Liver (tissue), 9 donors: ENCODE measurements around the gene GABRA4. TPM values are rescaled to one million over a fixed set of nuclear protein-coding genes. Genes with fewer than 3 reads are reported as not detected.

Source experiments
- DNase-seq: peaks from one replicate; pipeline ENCODE4 v3.0.0-alpha.2; 2017; ENCODE audit warnings: low spot score
- H3K27ac ChIP-seq, 2 donors: one replicate each; pipeline ENCODE4 v1.7.0; 2013; ENCODE audit warnings: inconsistent platforms in 2 of 2, low read length in 2 of 2, control low read depth in 1 of 2, low read depth in 1 of 2, mild to moderate bottlenecking in 1 of 2
- H3K27me3 ChIP-seq, 4 donors: one replicate each; pipeline versions ENCODE4 v1.6.1 to v1.7.0; 2013; ENCODE audit warnings: low read length in 3 of 4, inconsistent platforms in 1 of 4, mild to moderate bottlenecking in 1 of 4, moderate library complexity in 1 of 4; ENCODE audit not compliant: control insufficient read depth in 4 of 4, insufficient read depth in 4 of 4
- H3K36me3 ChIP-seq, 4 donors: one replicate each; pipeline versions ENCODE4 v1.6.1 to v1.7.0; 2013; ENCODE audit warnings: low read length in 3 of 4, mild to moderate bottlenecking in 3 of 4, low read depth in 1 of 4, moderate library complexity in 1 of 4; ENCODE audit not compliant: control insufficient read depth in 4 of 4, insufficient read depth in 3 of 4
- H3K4me1 ChIP-seq, 4 donors: one replicate each; pipeline versions ENCODE4 v1.6.1 to v1.7.0; 2013; ENCODE audit warnings: low read length in 3 of 4, mild to moderate bottlenecking in 3 of 4, moderate library complexity in 1 of 4; ENCODE audit not compliant: control insufficient read depth in 4 of 4, insufficient read depth in 4 of 4
- H3K4me3 ChIP-seq, 3 donors: one replicate each; pipeline versions ENCODE4 v1.6.1 to v1.7.0; 2013; ENCODE audit warnings: low read length in 3 of 3, control low read depth in 1 of 3, low read depth in 1 of 3, mild to moderate bottlenecking in 1 of 3
- H3K9ac ChIP-seq, 2 donors: one replicate each; pipeline ENCODE4 v1.7.0; 2013; ENCODE audit warnings: low read length in 2 of 2, mild to moderate bottlenecking in 2 of 2, moderate library complexity in 2 of 2, control low read depth in 1 of 2, low read depth in 1 of 2
- H3K9me3 ChIP-seq, 4 donors: one replicate each; pipeline versions ENCODE4 v1.6.1 to v1.7.0; 2013; ENCODE audit warnings: low read length in 3 of 4; ENCODE audit not compliant: control insufficient read depth in 4 of 4
- CTCF ChIP-seq: fragments of 150-350 bp; IDR thresholded peaks from 2 replicates; pipeline ENCODE4 v1.5.1; 2017; ENCODE audit warnings: improper control_type of control experiment, low read depth, low read length; ENCODE audit not compliant: missing input control
- EGR1 ChIP-seq, 2 donors: IDR thresholded peaks; 2 replicates each; pipeline ENCODE4 v1.6.1; 2016 to 2018; ENCODE audit warnings: antibody characterized with exemption in 2 of 2, low read depth in 2 of 2
- FOXA1 ChIP-seq: IDR thresholded peaks from 2 replicates; pipeline ENCODE4 v1.6.1; 2016; ENCODE audit warnings: antibody characterized with exemption
- FOXA2 ChIP-seq: IDR thresholded peaks from 2 replicates; pipeline ENCODE4 v1.6.1; 2016; ENCODE audit warnings: antibody characterized with exemption
- GABPA ChIP-seq, 2 donors: IDR thresholded peaks in 1 of 2; conservative IDR thresholded peaks in 1 of 2; 2 replicates each; pipeline ENCODE4 v1.6.1; 2016; ENCODE audit warnings: antibody characterized with exemption in 2 of 2, mild to moderate bottlenecking in 1 of 2, moderate library complexity in 1 of 2
- HNF4A ChIP-seq, 2 donors: conservative IDR thresholded peaks; 2 replicates each; pipeline ENCODE4 v1.6.1; 2016; ENCODE audit warnings: antibody characterized with exemption in 2 of 2, mild to moderate bottlenecking in 2 of 2
- JUND ChIP-seq, 2 donors: IDR thresholded peaks; 2 replicates each; pipeline ENCODE4 v1.6.1; 2016; ENCODE audit warnings: antibody characterized with exemption in 2 of 2
- RAD21 ChIP-seq, 2 donors: IDR thresholded peaks; 2 replicates each; pipeline ENCODE4 v1.6.1; 2016; ENCODE audit warnings: antibody characterized with exemption in 2 of 2, mild to moderate bottlenecking in 2 of 2
- SP1 ChIP-seq: IDR thresholded peaks from 2 replicates; pipeline ENCODE4 v1.6.1; 2018; ENCODE audit warnings: antibody characterized with exemption, mild to moderate bottlenecking
- TAF1 ChIP-seq: conservative IDR thresholded peaks from 2 replicates; pipeline ENCODE4 v1.6.1; 2016; ENCODE audit warnings: antibody characterized with exemption, mild to moderate bottlenecking
- YY1 ChIP-seq: IDR thresholded peaks from 2 replicates; pipeline ENCODE4 v1.6.1; 2016; ENCODE audit warnings: antibody characterized with exemption, mild to moderate bottlenecking
- WGBS: extraction: QIAGEN DNeasy Blood & Tissue Kit; methylation state at CpG from one replicate; pipeline ENCODE4 v1.1.7; 2013; 5-methylcytosine and 5-hydroxymethylcytosine counted together
- polyA plus RNA-seq, 2 donors: library from polyadenylated mRNA; stranded (reverse) in 1 of 2; unstranded in 1 of 2; fragments of 200-250 nt in 1 of 2; fragments of >200 nt in 1 of 2; fragmentation: Nextera tagmentation in 1 of 2; extraction: Ambion mirVana in 1 of 2; gene quantifications; one replicate each; pipeline versions ENCODE4 v1.2.1 to v1.2.3, GENCODE V29; 2013 to 2015
- total RNA-seq, 2 donors: library from RNA; depleted of rRNA; stranded (reverse); fragments of >200 nt; gene quantifications; one replicate each; pipeline ENCODE4 v1.2.3, GENCODE V29; 2014
- TF ChIP-seq, protein P1 (sequence below): IDR thresholded peaks from 2 replicates; pipeline ENCODE4 v1.6.1; 2016; ENCODE audit warnings: antibody characterized with exemption
- donor health status: healthy.
- donor health status: healthy.
- donor health status: healthy.
- donor health status: healthy.
- donor health status: healthy.

Gene GABRA4
- total and polyA plus RNA-seq, 4 donors, result under 0.01 TPM; not detected in 3

DNA sequence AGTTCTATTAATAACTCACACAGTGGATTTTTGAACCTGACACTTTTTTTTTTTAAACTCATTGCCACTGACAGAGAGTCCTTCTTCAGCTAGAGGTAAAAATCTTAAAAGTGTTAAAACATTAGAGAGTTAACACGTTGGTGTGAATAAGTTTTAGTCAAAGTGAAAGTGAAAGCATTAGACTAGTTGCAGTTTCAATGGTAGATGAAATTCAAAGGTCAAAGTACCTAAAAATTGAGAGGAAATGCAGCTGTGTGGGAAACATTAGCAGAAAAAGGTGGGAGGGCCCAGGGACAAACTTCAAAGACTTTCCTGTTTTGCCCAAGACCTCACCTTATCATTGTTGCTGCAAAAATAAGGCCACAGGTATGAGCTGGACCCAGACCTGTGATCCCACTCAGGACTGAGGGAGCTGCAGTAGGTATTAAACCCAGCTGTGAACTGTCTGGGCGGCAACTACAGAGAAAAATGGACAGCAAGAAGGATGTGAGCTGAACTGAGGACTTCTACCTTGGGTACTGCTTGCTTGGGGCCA is 17.6 kb upstream of the GABRA4 start:
- no peaks in the 10 kb centered on the region for H3K36me3 ChIP-seq
- DNase-seq, result no peak
- H3K9me3 ChIP-seq, result no peaks in the 10 kb centered on the region
- H3K27ac ChIP-seq, result peak overlapping the region in 1 of 2 donors; percentile 14
- no peak for TF ChIP-seq FOXA1
- TF ChIP-seq YY1, result peak; percentile 24
- peak; percentile 38 for TF ChIP-seq SP1
- peak; percentile 71 to 74 for TF ChIP-seq HNF4A (conservative IDR thresholded peaks at IDR 0.05)
- H3K4me3 ChIP-seq, result peak overlapping the region in 2 of 3 donors; percentile 24 to 37
- WGBS, result 52% methylated on average over 2 of the region's 2 CpGs
- H3K9ac ChIP-seq, result no peak overlapping the region
- H3K27me3 ChIP-seq, result no peaks in the 10 kb centered on the region
- H3K4me1 ChIP-seq, result peaks cover 0 to 5% (median 0%) of the 10 kb centered on the region in 4 donors

- TF ChIP-seq FOXA2, result no peak
- no peak for TF ChIP-seq FOXA1
- no peak for TF ChIP-seq TAF1
- no peak for TF ChIP-seq EGR1 (IDR thresholded peaks at IDR 0.05; ENCODE audit: low read depth in 2 of 2)
- H3K9ac ChIP-seq, result no peak overlapping the region
- peaks cover 0 to 5% (median 0%) of the 10 kb centered on the region in 4 donors for H3K4me1 ChIP-seq
- H3K27me3 ChIP-seq, result no peaks in the 10 kb centered on the region
- no peaks in the 10 kb centered on the region for H3K9me3 ChIP-seq
- H3K27ac ChIP-seq, result peak overlapping the region in 1 of 2 donors; percentile 14
- DNase-seq, result no peak
- peak overlapping the region in 2 of 3 donors; percentile 24 to 37 for H3K4me3 ChIP-seq
- no peaks in the 10 kb centered on the region for H3K36me3 ChIP-seq
Observed at GRCh38 chr4:47010347-47010911, 17.0 kb upstream of the GABRA4 start.

DNA sequence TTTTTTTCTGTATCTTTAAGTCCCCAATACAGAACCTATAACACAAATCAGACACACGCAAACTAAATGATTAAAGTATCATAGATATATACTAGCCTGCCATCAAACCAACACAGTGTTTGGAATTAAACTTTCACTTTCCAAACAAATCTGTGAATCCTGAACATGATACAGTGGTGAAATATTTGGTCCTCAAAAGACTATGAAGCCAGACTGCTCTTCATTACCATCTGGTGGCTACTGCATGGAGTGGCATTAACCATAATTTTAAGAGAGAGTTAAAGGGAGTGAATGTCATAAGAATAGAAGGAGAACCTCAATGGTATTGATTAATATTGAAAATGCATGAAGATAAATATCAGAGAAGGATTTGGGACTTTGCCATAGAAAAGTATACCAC is 9.2 kb upstream of the GABRA4 start:
- TF ChIP-seq CTCF, result peak; percentile 4
- TF ChIP-seq, protein P1, sequence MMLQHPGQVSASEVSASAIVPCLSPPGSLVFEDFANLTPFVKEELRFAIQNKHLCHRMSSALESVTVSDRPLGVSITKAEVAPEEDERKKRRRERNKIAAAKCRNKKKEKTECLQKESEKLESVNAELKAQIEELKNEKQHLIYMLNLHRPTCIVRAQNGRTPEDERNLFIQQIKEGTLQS, result no peak
- TF ChIP-seq EGR1 (IDR thresholded peaks at IDR 0.05; ENCODE audit: low read depth in 2 of 2), result no peak
- TF ChIP-seq HNF4A (conservative IDR thresholded peaks at IDR 0.05), result no peak
- no peak for TF ChIP-seq GABPA (IDR thresholded peaks at IDR 0.05 in 1 of 2, conservative IDR thresholded peaks at IDR 0.05 in 1 of 2)
- no peak for TF ChIP-seq FOXA1
- TF ChIP-seq JUND (IDR thresholded peaks at IDR 0.05), result no peak
- TF ChIP-seq RAD21 (IDR thresholded peaks at IDR 0.05), result peak; percentile 24 to 52

More for the DNA sequence above, 9.2 kb upstream of the GABRA4 start:
- WGBS, result 82% methylated on average over 1 of the region's 1 CpG
- Histone ChIP-seq H3K27ac (no peak overlapping the region), H3K36me3 (no peaks in the 10 kb centered on the region), H3K9me3 (no peaks in the 10 kb centered on the region), H3K27me3 (peaks cover 0 to 5% (median 0%) of the 10 kb centered on the region in 4 donors), H3K4me3 (no peak overlapping the region), H3K9ac (no peak overlapping the region), H3K4me1 (no peaks in the 10 kb centered on the region)
- DNase-seq, result no peak
